ACC112 (cell line): Measurements from ENCODE around the gene ZBTB26.
A peak's percentile ranks its signal among the peaks of the same experiment; 100 is the strongest.
"Not testable (repeated sequence)": the region's sequence is repeated elsewhere in the genome, so short reads cannot be mapped to it uniquely, and the experiment has no call there.

Experiments used
- H2AFZ ChIP-seq: fragments of 200-600 bp; sonication (generic); one replicate; pipeline ENCODE4 v1.6.0; 2017; ENCODE audit warnings: antibody characterized with exemption, low read length; ENCODE audit not compliant: unreplicated experiment
- H3K27ac ChIP-seq: fragments of 200-600 bp; sonication (generic); 2 replicates; pipeline ENCODE4 v1.5.1; 2014; ENCODE audit warnings: low read depth, mild to moderate bottlenecking, antibody characterized with exemption, low read length, moderate library complexity
- H3K27me3 ChIP-seq: fragments of 200-600 bp; sonication (generic); 2 replicates; pipeline ENCODE4 v1.6.1; 2014; ENCODE audit warnings: mild to moderate bottlenecking, antibody characterized with exemption, low read length, moderate library complexity, mixed read lengths; ENCODE audit not compliant: insufficient read depth
- H3K36me3 ChIP-seq: fragments of 200-600 bp; sonication (generic); 2 replicates; pipeline ENCODE4 v1.6.1; 2016; ENCODE audit warnings: mild to moderate bottlenecking, antibody characterized with exemption, low read length, moderate library complexity, mixed read lengths; ENCODE audit not compliant: insufficient read depth
- H3K4me1 ChIP-seq: fragments of 200-600 bp; sonication (generic); one replicate; pipeline ENCODE4 v1.6.1; 2016; ENCODE audit warnings: low read length, mixed read lengths; ENCODE audit not compliant: insufficient read depth, unreplicated experiment, control insufficient read depth
- H3K4me3 ChIP-seq: fragments of 200-600 bp; sonication (generic); 2 replicates; pipeline ENCODE4 v1.5.1; 2014; ENCODE audit warnings: mild to moderate bottlenecking, low read depth, low read length
- H3K79me2 ChIP-seq: fragments of 200-600 bp; sonication (generic); one replicate; pipeline ENCODE4 v1.6.0; 2016; ENCODE audit warnings: low read length; ENCODE audit not compliant: control insufficient read depth, unreplicated experiment, insufficient read depth

ZBTB26 gene

DNA sequence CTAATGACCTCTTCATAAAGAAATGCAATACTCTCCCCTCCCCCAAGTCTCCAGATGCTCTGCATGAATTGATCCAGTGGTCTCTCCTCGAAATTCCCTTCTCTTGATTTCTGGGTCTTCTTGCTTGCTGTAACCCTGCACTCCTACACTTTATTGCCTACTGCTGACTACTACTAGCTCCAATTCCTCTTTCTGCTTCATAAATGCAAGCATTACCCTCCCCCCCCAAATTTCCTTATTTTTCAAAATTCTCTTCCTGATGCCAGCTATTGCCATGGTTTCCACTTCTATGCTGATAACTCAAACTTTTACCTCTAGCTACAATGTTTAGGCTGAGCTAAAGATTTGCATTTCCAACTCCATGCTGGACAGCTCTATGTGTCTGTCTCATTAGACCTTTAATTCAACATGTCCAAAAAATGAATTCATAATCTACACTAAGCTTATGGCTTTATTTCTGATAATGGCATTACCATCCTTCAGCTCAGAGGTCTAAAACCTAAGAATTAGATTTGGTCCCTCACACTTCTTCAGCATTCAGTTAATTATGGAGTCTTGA is 1.4 kb downstream of the ZBTB26 start:
- no peaks in the 10 kb centered on the region; the same call in 1 of the 2 replicates for H3K36me3 ChIP-seq
- H3K4me3 ChIP-seq = peak overlapping the region; percentile 98
- H3K27me3 ChIP-seq = no peaks in the 10 kb centered on the region
- no peak overlapping the region for H2AFZ ChIP-seq
- peaks cover 54% of the 10 kb centered on the region for H3K79me2 ChIP-seq
- no peak overlapping the region for H3K27ac ChIP-seq
- H3K4me1 ChIP-seq = peaks cover 9% of the 10 kb centered on the region

DNA sequence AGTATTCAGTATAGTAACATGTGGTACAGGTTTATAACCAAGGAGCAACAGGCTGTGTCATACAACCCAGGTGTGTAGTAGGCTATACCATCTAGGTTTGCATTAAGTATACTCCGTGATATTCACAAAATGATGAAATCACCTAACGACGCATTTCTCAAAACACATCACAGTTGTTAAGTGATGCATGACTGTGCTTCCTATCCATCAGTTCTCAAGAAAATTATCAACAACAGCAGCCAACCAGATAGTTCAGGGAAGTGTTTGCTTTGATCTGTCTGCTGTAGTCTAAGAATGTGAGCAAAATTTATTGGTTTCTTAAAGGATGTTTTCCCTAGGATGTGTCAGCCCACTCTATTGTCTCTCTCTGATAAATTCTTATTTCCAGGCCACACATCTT is 7.4 kb downstream of the ZBTB26 start:
- Histone ChIP-seq H3K27me3 (no peaks in the 10 kb centered on the region), H3K36me3 (no peaks in the 10 kb centered on the region; the same call in 1 of the 2 replicates), H3K4me3 (no peak overlapping the region), H3K79me2 (peaks cover 8% of the 10 kb centered on the region), H2AFZ (no peak overlapping the region), H3K4me1 (no peaks in the 10 kb centered on the region), H3K27ac (no peak overlapping the region)

DNA sequence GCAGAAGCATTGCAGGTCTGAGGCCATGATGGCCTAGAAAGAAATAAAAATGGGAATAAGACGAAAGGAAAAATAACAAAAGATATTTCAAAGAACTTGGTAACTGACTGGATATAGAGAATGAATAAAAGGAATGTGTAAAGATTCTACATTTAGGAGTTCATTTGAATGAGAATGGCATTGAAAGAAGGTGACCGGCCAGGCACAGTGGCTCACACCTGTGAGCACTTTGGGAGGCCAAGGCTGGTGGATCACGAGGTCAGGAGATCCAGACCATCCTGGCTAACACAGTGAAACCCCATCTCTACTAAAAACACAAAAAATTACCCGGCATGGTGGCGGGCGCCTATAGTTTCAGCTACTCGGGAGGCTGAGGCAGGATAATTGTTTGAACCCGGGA is 8.6 kb downstream of the ZBTB26 start:
- no peaks in the 10 kb centered on the region for H3K27me3 ChIP-seq
- peaks cover 4% of the 10 kb centered on the region for H3K79me2 ChIP-seq
- H3K36me3 ChIP-seq = no peaks in the 10 kb centered on the region
- H2AFZ ChIP-seq = no peak overlapping the region
- H3K4me1 ChIP-seq = no peaks in the 10 kb centered on the region
- H3K27ac ChIP-seq = no peak overlapping the region
- no peak overlapping the region for H3K4me3 ChIP-seq

DNA sequence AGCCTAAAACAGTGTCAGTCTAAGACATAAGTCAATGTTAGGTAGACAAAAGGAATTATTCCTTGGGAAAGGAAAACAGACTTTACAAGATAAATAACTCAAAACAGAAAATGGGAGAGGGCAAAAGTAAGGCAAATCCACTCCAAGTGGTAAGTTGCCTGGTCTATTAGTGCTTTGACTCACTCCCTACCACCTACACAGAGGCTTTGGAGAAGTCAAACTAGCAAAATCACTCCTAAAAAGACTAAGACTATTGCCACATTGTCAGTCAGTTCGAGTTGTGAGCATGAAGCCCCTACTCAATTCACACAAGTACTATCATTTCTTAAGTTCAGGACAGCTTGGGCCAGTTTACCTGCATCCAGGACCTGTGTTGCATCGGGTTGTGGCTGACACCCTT is 13.0 kb downstream of the ZBTB26 start:
- no peaks in the 10 kb centered on the region for H3K4me1 ChIP-seq
- H3K79me2 ChIP-seq = no peaks in the 10 kb centered on the region
- H3K4me3 ChIP-seq = no peak overlapping the region
- no peaks in the 10 kb centered on the region for H3K36me3 ChIP-seq
- no peaks in the 10 kb centered on the region for H3K27me3 ChIP-seq
- H3K27ac ChIP-seq = no peak overlapping the region
- no peak overlapping the region for H2AFZ ChIP-seq

DNA sequence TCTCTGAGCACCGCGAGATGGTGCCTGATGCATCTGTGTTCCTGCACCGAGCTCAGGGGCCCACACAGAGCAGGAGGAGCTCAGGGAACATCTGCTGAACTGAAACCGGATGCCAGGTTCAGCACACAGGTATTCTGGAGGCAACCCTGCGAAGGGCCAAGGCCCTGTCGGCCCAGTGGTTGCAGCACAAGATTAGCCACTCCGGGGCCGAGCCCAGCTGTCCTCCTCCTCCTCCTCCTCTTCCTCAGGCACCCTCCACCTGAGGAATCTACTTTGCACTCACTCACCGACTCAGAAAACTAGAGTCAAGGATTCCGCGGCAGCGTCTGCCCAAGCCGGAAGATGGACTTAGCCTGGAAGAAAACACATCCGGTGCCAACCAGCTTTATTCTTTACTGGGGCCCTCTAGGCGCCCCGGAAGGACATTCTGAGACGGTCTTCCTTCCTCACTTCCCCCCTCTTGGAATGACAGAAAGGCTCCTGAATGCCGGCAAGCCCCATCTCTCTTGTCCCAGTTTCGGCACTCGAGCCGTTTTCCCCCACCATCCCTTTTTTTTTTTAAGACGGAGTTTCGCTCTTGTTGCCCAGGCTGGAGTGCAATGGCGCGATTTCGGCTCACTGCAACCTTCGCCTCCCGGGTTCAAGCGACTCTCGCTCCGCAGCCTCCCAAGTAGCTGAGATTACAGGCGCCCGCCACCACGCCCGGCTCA is 18.2 kb downstream of the ZBTB26 start, which contains the start of gene ZBTB6:
Gene ZBTB6, minus strand, starts transcription at position 360 of the 710 bp plus-strand sequence. CDS start 1,251 bp downstream, outside the sequence.
- H3K4me1 ChIP-seq = peaks cover 11% of the 10 kb centered on the region
- H3K27me3 ChIP-seq = no peaks in the 10 kb centered on the region
- H2AFZ ChIP-seq = peak within 1 kb of the TSS; percentile 92
- peaks cover 20% of the 10 kb centered on the region for H3K36me3 ChIP-seq
- peaks cover 29% of the 10 kb centered on the region for H3K79me2 ChIP-seq
- peak within 1 kb of the TSS; percentile 80 for H3K27ac ChIP-seq
- H3K4me3 ChIP-seq = peak within 1 kb of the TSS; percentile 88

DNA sequence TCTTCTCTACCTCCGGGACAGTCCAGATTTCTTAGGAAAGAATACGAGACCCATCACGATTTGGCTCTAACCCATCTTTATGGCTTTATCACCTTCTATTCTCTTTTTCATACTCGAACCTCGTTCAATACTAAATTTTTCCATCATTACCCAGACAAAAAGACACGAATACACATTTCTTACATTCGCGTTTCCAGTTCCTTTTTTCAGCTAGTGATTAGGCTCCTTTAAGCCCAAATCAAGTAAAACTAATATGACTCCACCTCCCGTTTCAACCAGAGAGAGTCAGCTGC is 18.7 kb downstream of the ZBTB26 start:
- peak overlapping the region; percentile 88 for H3K4me3 ChIP-seq
- H3K4me1 ChIP-seq = peaks cover 11% of the 10 kb centered on the region
- peak overlapping the region; percentile 80 for H3K27ac ChIP-seq
- peaks cover 20% of the 10 kb centered on the region for H3K36me3 ChIP-seq
- peak overlapping the region; percentile 92 for H2AFZ ChIP-seq
- peaks cover 29% of the 10 kb centered on the region for H3K79me2 ChIP-seq
- H3K27me3 ChIP-seq = no peaks in the 10 kb centered on the region

DNA sequence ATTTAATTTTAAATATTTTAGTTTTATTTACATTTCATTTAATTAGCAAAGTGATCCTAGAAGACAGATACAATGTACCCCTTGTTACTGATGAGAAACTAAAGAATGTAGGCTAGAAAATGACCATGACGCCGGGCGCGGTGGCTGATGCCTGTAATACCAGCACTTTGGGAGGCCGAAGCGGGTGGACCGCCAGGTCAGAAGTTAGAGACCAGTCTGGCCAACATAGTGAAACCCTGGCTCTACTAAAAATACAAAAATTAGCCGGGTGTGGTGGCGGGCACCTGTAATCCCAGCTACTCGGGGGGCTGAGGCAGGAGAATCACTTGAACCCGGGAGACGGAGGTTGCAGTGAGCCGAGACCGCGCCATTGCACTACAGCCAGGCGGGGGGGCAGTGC is 25.2 kb downstream of the ZBTB26 start:
- peaks cover 48% of the 10 kb centered on the region for H3K79me2 ChIP-seq
- H3K36me3 ChIP-seq = peaks cover 14% of the 10 kb centered on the region
- H2AFZ ChIP-seq, H3K27me3 ChIP-seq, H3K27ac ChIP-seq, H3K4me1 ChIP-seq, H3K4me3 ChIP-seq: not testable (repeated sequence)

DNA sequence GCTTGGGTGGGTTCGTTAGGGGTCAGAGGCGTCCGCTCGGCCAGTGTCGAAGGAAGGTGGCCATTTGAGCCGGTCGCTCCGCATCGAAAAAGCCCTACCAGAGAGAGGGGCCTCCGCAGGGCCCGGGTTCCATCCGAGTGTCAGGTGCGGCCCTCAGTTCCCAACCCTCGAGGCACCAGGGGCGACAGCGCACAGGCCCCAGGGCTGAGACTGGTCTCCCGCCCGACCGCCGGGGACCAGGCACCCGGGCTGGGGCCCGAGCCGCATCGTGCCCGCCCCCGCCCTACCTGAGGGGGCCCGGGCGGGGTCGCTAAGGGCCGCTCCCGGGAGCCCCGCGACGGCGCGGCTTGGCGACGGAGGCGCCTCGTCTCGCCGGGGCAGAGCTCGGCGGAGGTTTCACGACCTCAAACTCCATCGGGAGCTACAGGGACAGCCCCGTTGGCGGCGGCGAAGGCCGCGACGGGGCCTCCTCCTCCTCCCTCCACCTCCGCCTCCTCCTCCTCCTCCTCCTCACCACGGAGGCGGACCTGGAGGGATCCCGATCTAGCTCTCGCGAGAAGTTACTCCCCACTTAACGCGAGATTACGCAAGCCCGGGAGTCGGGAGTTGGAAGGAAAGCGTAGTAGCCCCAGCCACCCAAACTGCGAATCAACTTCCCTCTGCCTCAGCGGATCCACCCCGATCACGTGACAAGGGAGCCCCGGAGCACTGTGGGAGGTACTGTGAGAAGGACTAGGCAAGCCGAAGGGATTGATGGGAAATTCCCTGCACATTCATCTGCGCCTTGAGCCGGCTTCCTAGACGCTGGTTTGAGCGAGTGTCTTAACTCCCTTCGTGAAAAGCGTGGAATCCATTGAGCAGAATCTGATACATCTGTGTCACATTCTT is 26.2 kb downstream of the ZBTB26 start, which contains the start of gene RC3H2:
Gene RC3H2, minus strand, starts transcription at position 537 of the 888 bp plus-strand sequence. CDS start 7,850 bp downstream, outside the sequence.
- H3K79me2 ChIP-seq = peaks cover 50% of the 10 kb centered on the region
- H3K36me3 ChIP-seq = peaks cover 4% of the 10 kb centered on the region; the same call in 1 of the 2 replicates
- peak within 1 kb of the TSS; percentile 98 for H3K4me3 ChIP-seq
- H3K4me1 ChIP-seq = peaks cover 10% of the 10 kb centered on the region
- H2AFZ ChIP-seq = peak within 1 kb of the TSS; percentile 99
- H3K27ac ChIP-seq = peak within 1 kb of the TSS; percentile 86
- H3K27me3 ChIP-seq = no peaks in the 10 kb centered on the region

DNA sequence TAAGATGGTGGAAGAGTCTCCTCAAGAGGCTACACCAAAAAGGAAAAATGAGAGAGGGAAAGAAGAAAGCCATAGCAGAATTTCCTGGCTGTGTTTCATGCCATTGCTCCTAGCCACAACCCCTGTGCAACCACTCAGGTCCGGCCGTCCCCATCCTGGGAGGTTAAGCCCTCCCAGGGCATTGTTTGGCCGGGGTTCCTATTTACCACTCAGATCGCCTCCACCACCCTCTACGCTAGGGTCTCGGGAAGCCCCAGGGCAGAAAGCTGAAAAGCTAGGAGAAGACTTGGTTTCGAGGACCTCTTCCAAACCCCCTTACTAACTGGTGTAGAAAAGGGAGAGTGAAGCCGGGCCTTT is 26.9 kb downstream of the ZBTB26 start:
- no peaks in the 10 kb centered on the region for H3K27me3 ChIP-seq
- peaks cover 15% of the 10 kb centered on the region for H3K4me1 ChIP-seq
- H3K27ac ChIP-seq = peak overlapping the region; percentile 86
- peak overlapping the region; percentile 98 for H3K4me3 ChIP-seq
- peaks cover 56% of the 10 kb centered on the region for H3K79me2 ChIP-seq
- H2AFZ ChIP-seq = peak overlapping the region; percentile 59
- 0 out of 2 replicates have a peak, but pooled peaks cover 4% of the 10 kb centered on the region for H3K36me3 ChIP-seq

DNA sequence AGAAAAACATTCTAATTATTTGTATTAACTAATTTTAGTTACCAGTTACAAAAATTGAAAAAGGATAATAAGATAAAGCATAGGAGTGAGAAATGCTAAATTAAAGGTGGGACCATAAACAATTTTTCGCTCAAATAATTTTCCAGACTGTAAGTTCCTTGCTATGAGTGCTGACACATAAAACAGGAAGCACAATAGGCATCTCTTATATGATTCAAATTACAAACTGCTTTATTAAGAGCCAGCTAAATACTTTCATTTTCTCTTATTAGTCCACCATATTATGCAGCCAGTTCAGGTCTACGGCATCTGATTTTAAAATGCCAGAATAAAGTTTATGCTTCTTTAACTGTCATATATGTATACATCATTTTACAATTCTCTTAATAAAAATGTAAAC is 30.5 kb downstream of the ZBTB26 start:
- peaks cover 90% of the 10 kb centered on the region for H3K79me2 ChIP-seq
- peak overlapping the region; percentile 66 for H3K4me3 ChIP-seq
- no peaks in the 10 kb centered on the region for H3K27me3 ChIP-seq
- peaks cover 32% of the 10 kb centered on the region for H3K4me1 ChIP-seq
- H3K27ac ChIP-seq = peak overlapping the region; percentile 29
- H3K36me3 ChIP-seq = peaks cover 10% of the 10 kb centered on the region
- no peak overlapping the region for H2AFZ ChIP-seq
